Neural crest cell (in vitro differentiated cells): ENCODE data around the gene GHITM. TPM values are rescaled to one million over a fixed set of nuclear protein-coding genes. Genes with fewer than 3 reads are reported as not detected.

Experiments used
- DNase-seq: peaks from one replicate; pipeline ENCODE4 v3.0.0; 2021; ENCODE audit warnings: low read depth, mixed read lengths, low spot score
- H3K27ac Mint-ChIP-seq: one replicate; pipeline ENCODE4 v1.8.0; 2021; ENCODE audit warnings: mild to moderate bottlenecking, mixed read lengths; ENCODE audit not compliant: unreplicated experiment
- H3K27me3 Mint-ChIP-seq: 2 replicates; pipeline ENCODE4 v1.8.0; 2021; ENCODE audit warnings: low read depth, mild to moderate bottlenecking, mixed read lengths
- H3K36me3 Mint-ChIP-seq: 2 replicates; pipeline ENCODE4 v1.8.0; 2021; ENCODE audit warnings: low read depth, mild to moderate bottlenecking, mixed read lengths
- H3K4me1 Mint-ChIP-seq: 2 replicates; pipeline ENCODE4 v1.8.0; 2021; ENCODE audit warnings: mixed read lengths
- H3K4me3 Mint-ChIP-seq: one replicate; pipeline ENCODE4 v1.8.0; 2021; ENCODE audit warnings: mild to moderate bottlenecking, mixed read lengths
- H3K9me3 Mint-ChIP-seq: 2 replicates; pipeline ENCODE4 v1.8.0; 2021; ENCODE audit warnings: mixed read lengths
- total RNA-seq: library from RNA; stranded (reverse); gene quantifications from 2 replicates; pipeline ENCODE4 v1.2.1, GENCODE V29; 2021
- TF ChIP-seq, protein P1 (sequence below): fragments of 200-600 bp; sonication (generic); conservative IDR thresholded peaks from 2 replicates; pipeline ENCODE4 v1.5.0; 2021; ENCODE audit warnings: antibody characterized with exemption, mild to moderate bottlenecking

GHITM gene
- total RNA-seq, 1 donor from 2014 or later, result 105 TPM

DNA sequence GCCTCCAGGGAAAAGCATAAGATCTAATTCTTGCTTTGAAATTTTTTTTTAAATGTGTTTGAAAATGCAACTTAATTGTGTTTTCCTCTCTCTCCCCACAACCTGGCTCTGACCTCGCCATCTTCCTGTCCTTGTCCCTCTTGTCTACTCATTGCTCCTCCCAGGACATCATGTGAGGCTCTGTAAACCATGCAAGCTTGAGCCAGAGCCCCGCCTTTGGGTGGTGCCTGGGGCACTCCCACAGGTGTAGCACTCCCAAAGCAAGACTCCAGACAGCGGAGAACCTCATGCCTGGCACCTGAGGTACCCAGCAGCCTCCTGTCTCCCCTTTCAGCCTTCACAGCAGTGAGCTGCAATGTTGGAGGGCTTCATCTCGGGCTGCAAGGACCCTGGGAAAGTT, 45.2 kb downstream of the GHITM start:
- no peak overlapping the region for H3K4me3 Mint-ChIP-seq
- H3K27me3 Mint-ChIP-seq, result peaks cover 3% of the 10 kb centered on the region
- no peaks in the 10 kb centered on the region for H3K36me3 Mint-ChIP-seq
- H3K9me3 Mint-ChIP-seq, result no peaks in the 10 kb centered on the region
- H3K27ac Mint-ChIP-seq, result no peak overlapping the region
- H3K4me1 Mint-ChIP-seq, result no peaks in the 10 kb centered on the region
- DNase-seq, result no peak
- TF ChIP-seq, protein P1, sequence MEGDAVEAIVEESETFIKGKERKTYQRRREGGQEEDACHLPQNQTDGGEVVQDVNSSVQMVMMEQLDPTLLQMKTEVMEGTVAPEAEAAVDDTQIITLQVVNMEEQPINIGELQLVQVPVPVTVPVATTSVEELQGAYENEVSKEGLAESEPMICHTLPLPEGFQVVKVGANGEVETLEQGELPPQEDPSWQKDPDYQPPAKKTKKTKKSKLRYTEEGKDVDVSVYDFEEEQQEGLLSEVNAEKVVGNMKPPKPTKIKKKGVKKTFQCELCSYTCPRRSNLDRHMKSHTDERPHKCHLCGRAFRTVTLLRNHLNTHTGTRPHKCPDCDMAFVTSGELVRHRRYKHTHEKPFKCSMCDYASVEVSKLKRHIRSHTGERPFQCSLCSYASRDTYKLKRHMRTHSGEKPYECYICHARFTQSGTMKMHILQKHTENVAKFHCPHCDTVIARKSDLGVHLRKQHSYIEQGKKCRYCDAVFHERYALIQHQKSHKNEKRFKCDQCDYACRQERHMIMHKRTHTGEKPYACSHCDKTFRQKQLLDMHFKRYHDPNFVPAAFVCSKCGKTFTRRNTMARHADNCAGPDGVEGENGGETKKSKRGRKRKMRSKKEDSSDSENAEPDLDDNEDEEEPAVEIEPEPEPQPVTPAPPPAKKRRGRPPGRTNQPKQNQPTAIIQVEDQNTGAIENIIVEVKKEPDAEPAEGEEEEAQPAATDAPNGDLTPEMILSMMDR, result no peak

DNA sequence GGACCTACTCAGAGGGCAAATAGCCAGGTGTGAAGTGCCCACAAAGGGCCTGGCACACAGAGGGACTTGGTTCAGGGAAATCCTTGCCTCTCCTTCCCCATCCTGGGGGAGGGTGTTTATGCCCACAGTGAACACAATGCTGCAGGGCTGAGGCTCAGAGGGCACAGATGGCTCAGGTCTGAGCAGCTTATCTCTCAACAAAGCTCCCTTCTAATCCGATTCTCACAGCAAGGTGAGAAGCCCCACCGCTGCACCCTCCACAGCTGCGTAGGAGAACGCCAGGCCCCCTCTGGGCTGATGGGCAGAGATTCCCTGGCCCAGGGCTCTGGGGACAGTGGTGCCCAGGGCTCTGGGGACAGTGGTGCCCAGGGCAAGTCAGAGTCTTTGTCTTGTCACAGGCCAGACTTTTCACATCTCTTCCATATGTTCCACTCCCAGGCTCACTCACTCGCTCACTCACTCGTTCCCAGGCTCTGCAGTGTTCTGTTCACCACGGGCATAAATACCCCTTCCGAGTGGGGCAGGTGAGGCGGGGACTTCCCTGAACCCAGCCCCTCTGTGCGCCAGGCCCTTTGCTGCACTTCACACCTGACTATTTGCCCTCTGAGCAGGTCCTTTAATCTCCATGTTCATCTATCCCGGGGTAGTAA, 46.3 kb downstream of the GHITM start:
- H3K4me3 Mint-ChIP-seq, result no peak overlapping the region
- H3K9me3 Mint-ChIP-seq, result no peaks in the 10 kb centered on the region
- TF ChIP-seq, protein P1, result no peak
- H3K36me3 Mint-ChIP-seq, result no peaks in the 10 kb centered on the region
- no peaks in the 10 kb centered on the region for H3K4me1 Mint-ChIP-seq
- DNase-seq, result no peak
- H3K27ac Mint-ChIP-seq, result no peak overlapping the region
- H3K27me3 Mint-ChIP-seq, result peaks cover 3% of the 10 kb centered on the region

DNA sequence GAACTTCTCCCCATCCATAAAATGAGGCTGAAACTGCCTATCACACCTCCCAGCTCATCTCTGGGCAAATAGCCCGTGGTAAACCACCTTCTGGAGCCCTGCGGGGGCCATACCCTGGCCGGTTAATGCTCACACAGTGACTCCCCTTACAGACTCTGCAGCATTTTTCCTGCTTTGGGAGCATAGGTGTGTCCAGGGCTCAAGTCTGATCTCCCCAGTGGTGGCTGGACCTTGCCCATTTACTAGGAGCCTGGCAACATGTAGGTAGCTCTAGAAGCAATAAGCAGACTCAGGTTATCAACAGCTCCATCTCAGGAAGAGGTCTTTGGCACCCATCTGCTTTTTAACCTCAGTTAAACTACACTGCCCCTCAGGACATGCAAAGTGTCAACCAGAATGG, 49.5 kb downstream of the GHITM start:
- no peaks in the 10 kb centered on the region for H3K36me3 Mint-ChIP-seq
- no peaks in the 10 kb centered on the region for H3K9me3 Mint-ChIP-seq
- no peak for DNase-seq
- no peak overlapping the region for H3K27ac Mint-ChIP-seq
- H3K4me3 Mint-ChIP-seq, result no peak overlapping the region
- H3K4me1 Mint-ChIP-seq, result no peaks in the 10 kb centered on the region
- H3K27me3 Mint-ChIP-seq, result peaks cover 14% of the 10 kb centered on the region
- TF ChIP-seq, protein P1, result no peak

DNA sequence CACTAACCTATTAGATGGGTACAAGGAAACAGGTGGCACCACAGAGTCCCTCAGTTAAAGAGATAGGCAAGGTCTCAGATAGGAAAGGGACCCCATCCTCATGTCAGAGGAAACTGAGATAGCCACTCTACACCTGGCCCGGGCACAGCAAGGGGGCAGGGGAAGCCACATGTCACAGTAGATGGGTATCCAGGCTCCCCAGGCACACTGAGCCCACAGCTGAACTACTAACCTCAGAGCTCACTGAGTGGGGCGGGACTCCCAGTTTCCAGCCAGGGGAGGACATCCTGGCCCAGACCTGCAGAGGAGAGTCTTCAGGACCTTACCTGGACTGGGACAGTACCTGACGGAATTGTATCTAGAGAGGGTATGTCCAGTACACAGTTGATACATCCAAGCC, 51.3 kb downstream of the GHITM start:
- DNase-seq, result no peak
- Mint-ChIP-seq H3K36me3 (no peaks in the 10 kb centered on the region), H3K27me3 (peaks cover 18% of the 10 kb centered on the region), H3K9me3 (no peaks in the 10 kb centered on the region), H3K4me3 (no peak overlapping the region), H3K4me1 (no peaks in the 10 kb centered on the region), H3K27ac (no peak overlapping the region)
- TF ChIP-seq, protein P1, result no peak

DNA sequence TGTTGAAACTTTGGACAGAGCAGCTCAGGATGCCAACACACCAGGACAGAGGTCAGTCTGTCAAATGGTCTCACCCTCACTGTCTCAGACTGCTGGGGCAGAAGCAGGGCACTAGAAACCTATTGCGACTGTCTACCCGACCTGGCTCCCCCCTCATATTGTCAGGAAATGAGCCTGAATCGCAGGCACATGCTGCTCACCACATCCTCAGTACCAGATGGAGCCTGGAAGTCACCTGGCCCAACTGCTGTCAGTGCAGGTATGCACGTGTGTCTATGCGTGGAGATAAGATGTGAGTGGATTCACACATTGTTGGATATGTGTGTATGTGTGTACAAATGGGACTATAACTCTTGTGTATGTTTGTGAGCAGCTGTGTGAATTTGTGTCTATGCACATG, 51.8 kb downstream of the GHITM start:
- Mint-ChIP-seq H3K4me1 (no peaks in the 10 kb centered on the region), H3K4me3 (no peak overlapping the region)

More for the DNA sequence above, 51.8 kb downstream of the GHITM start:
- Mint-ChIP-seq H3K36me3 (no peaks in the 10 kb centered on the region), H3K27ac (no peak overlapping the region), H3K9me3 (no peaks in the 10 kb centered on the region), H3K27me3 (peaks cover 19% of the 10 kb centered on the region)
- TF ChIP-seq, protein P1, result no peak
- DNase-seq, result no peak
